NT2/D1 (cell line): ENCODE results near the gene HOMER2.

Source experiments
- SUZ12 ChIP-seq: IDR thresholded peaks from 2 replicates; pipeline ENCODE4 v1.6.1; 2011; ENCODE audit not compliant: insufficient read length, insufficient read depth; ENCODE audit errors: extremely low read depth
- YY1 ChIP-seq: IDR thresholded peaks from 2 replicates; pipeline ENCODE4 v1.6.1; 2011; ENCODE audit not compliant: insufficient read length, insufficient read depth
- ZNF274 ChIP-seq: IDR thresholded peaks from 2 replicates; pipeline ENCODE4 v1.6.1; 2011; ENCODE audit warnings: mild to moderate bottlenecking, low read depth, low read length

- no peak for TF ChIP-seq YY1
- no peak for TF ChIP-seq ZNF274
- no peak for TF ChIP-seq SUZ12
Measured at GRCh38 chr15:82930461-82930860, 22.1 kb downstream of the HOMER2 start.
